Astrocyte (in vitro differentiated cells and primary cell): ENCODE measurements around the gene ZNF770. TPM values are rescaled to one million over a fixed set of nuclear protein-coding genes. Genes with fewer than 3 reads are reported as not detected.

Experiments used
- DNase-seq: peaks from one replicate; pipeline ENCODE4 v3.0.0-alpha.2; 2010; ENCODE audit warnings: low read depth
- FAIRE-seq: peaks from 2 replicates; lab custom pipeline; 2011; peaks lifted over from hg19 to GRCh38; lab: Jason Lieb, UNC
- H2AFZ ChIP-seq: 2 replicates; pipeline ENCODE4 v1.6.0; 2012; ENCODE audit warnings: low read depth, low read length, inconsistent platforms
- H3K27ac ChIP-seq: 2 replicates; pipeline ENCODE4 v1.5.1; 2011; ENCODE audit warnings: low read depth, low read length, inconsistent platforms
- H3K27me3 ChIP-seq: 2 replicates; pipeline ENCODE4 v1.6.0; 2011; ENCODE audit warnings: low read length, inconsistent platforms; ENCODE audit not compliant: insufficient read depth
- H3K36me3 ChIP-seq: 2 replicates; pipeline ENCODE4 v1.5.1; 2011; ENCODE audit warnings: low read length, inconsistent platforms; ENCODE audit not compliant: insufficient read depth
- H3K4me1 ChIP-seq: 2 replicates; pipeline ENCODE4 v1.5.1; 2011; ENCODE audit warnings: low read length, inconsistent platforms; ENCODE audit not compliant: insufficient read depth
- H3K4me2 ChIP-seq: 2 replicates; pipeline ENCODE4 v1.6.0; 2012; ENCODE audit warnings: low read length, inconsistent platforms
- H3K4me3 ChIP-seq: 2 replicates; pipeline ENCODE4 v1.5.1; 2011; ENCODE audit warnings: low read depth, mild to moderate bottlenecking, low read length, inconsistent platforms; ENCODE audit not compliant: insufficient read depth
- H3K79me2 ChIP-seq: 2 replicates; pipeline ENCODE4 v1.6.0; 2012; ENCODE audit warnings: mild to moderate bottlenecking, low read length, inconsistent platforms; ENCODE audit not compliant: insufficient read depth
- H3K9ac ChIP-seq: 2 replicates; pipeline ENCODE4 v1.6.0; 2012; ENCODE audit warnings: mild to moderate bottlenecking, low read length, inconsistent platforms
- H3K9me3 ChIP-seq: 2 replicates; pipeline ENCODE4 v1.5.1; 2012; ENCODE audit warnings: low read depth, mild to moderate bottlenecking, low read length, inconsistent platforms; ENCODE audit not compliant: insufficient read depth
- H4K20me1 ChIP-seq: 2 replicates; pipeline ENCODE4 v1.6.0; 2012; ENCODE audit warnings: low read length, inconsistent platforms; ENCODE audit not compliant: insufficient read depth
- H3K27ac Mint-ChIP-seq: one replicate; pipeline ENCODE4 v1.8.0; 2021; ENCODE audit warnings: mild to moderate bottlenecking, mixed read lengths; ENCODE audit not compliant: unreplicated experiment
- H3K27me3 Mint-ChIP-seq: one replicate; pipeline ENCODE4 v1.8.0; 2021; ENCODE audit warnings: low read depth, mixed read lengths; ENCODE audit not compliant: unreplicated experiment
- H3K36me3 Mint-ChIP-seq: one replicate; pipeline ENCODE4 v1.8.0; 2021; ENCODE audit warnings: low read depth, mixed read lengths; ENCODE audit not compliant: unreplicated experiment
- H3K4me1 Mint-ChIP-seq: one replicate; pipeline ENCODE4 v1.8.0; 2021; ENCODE audit warnings: low read depth, mixed read lengths; ENCODE audit not compliant: unreplicated experiment
- H3K4me3 Mint-ChIP-seq: one replicate; pipeline ENCODE4 v1.8.0; 2021; ENCODE audit warnings: mild to moderate bottlenecking, moderate library complexity, mixed read lengths; ENCODE audit not compliant: unreplicated experiment
- H3K9me3 Mint-ChIP-seq: one replicate; pipeline ENCODE4 v1.8.0; 2021; ENCODE audit warnings: mild to moderate bottlenecking, mixed read lengths; ENCODE audit not compliant: unreplicated experiment
- EZH2 ChIP-seq: IDR thresholded peaks from 2 replicates; pipeline ENCODE4 v1.6.1; 2012; ENCODE audit warnings: mild to moderate bottlenecking, low read length, inconsistent platforms; ENCODE audit not compliant: insufficient read depth
- total RNA-seq: library from RNA; stranded (reverse); gene quantifications from 2 replicates; pipeline ENCODE4 v1.2.1, GENCODE V29; 2021
- TF ChIP-seq, protein P1 (sequence below): IDR thresholded peaks from 2 replicates; pipeline ENCODE4 v1.5.1; 2011; ENCODE audit warnings: low read depth, mild to moderate bottlenecking, inconsistent platforms, low read length, moderate library complexity; ENCODE audit not compliant: insufficient read depth

Gene ZNF770
- total RNA-seq, 1 donor from 2014 or later, result 43.3 TPM

- Mint-ChIP-seq H3K4me1 (no peaks in the 10 kb centered on the region), H3K27ac (no peak overlapping the region), H3K9me3 (no peaks in the 10 kb centered on the region), H3K27me3 (no peaks in the 10 kb centered on the region), H3K36me3 (no peaks in the 10 kb centered on the region), H3K4me3 (no peak overlapping the region)
- Histone ChIP-seq H3K9me3 (no peaks in the 10 kb centered on the region), H3K4me1 (no peaks in the 10 kb centered on the region), H3K79me2 (no peaks in the 10 kb centered on the region), H3K4me3 (no peak overlapping the region), H3K9ac (no peak overlapping the region), H3K36me3 (no peaks in the 10 kb centered on the region), H3K4me2 (no peak overlapping the region), H3K27me3 (peaks cover 9% of the 10 kb centered on the region), H4K20me1 (no peaks in the 10 kb centered on the region), H2AFZ (no peak overlapping the region), H3K27ac (no peak overlapping the region)
- DNase-seq, result no peak
- TF ChIP-seq EZH2, result no peak
- TF ChIP-seq, protein P1, sequence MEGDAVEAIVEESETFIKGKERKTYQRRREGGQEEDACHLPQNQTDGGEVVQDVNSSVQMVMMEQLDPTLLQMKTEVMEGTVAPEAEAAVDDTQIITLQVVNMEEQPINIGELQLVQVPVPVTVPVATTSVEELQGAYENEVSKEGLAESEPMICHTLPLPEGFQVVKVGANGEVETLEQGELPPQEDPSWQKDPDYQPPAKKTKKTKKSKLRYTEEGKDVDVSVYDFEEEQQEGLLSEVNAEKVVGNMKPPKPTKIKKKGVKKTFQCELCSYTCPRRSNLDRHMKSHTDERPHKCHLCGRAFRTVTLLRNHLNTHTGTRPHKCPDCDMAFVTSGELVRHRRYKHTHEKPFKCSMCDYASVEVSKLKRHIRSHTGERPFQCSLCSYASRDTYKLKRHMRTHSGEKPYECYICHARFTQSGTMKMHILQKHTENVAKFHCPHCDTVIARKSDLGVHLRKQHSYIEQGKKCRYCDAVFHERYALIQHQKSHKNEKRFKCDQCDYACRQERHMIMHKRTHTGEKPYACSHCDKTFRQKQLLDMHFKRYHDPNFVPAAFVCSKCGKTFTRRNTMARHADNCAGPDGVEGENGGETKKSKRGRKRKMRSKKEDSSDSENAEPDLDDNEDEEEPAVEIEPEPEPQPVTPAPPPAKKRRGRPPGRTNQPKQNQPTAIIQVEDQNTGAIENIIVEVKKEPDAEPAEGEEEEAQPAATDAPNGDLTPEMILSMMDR, result no peak
- no peak for FAIRE-seq
Measured at GRCh38 chr15:35005933-35006332, 17.8 kb upstream of the ZNF770 start.

- FAIRE-seq (no peak), DNase-seq (no peak)
- Histone ChIP-seq H2AFZ (no peak overlapping the region), H4K20me1 (no peaks in the 10 kb centered on the region), H3K79me2 (no peaks in the 10 kb centered on the region), H3K4me3 (no peak overlapping the region), H3K4me1 (peaks cover 5% of the 10 kb centered on the region), H3K4me2 (no peak overlapping the region), H3K9me3 (no peaks in the 10 kb centered on the region), H3K27ac (no peak overlapping the region), H3K36me3 (no peaks in the 10 kb centered on the region), H3K27me3 (peaks cover 9% of the 10 kb centered on the region), H3K9ac (no peak overlapping the region)
- no peak overlapping the region for H3K27ac Mint-ChIP-seq
- H3K27me3 Mint-ChIP-seq, result no peaks in the 10 kb centered on the region
- no peak overlapping the region for H3K4me3 Mint-ChIP-seq
- H3K4me1 Mint-ChIP-seq, result peaks cover 5% of the 10 kb centered on the region
- TF ChIP-seq EZH2, result no peak
- TF ChIP-seq, protein P1, result no peak
- H3K9me3 Mint-ChIP-seq, result no peaks in the 10 kb centered on the region
- H3K36me3 Mint-ChIP-seq, result no peaks in the 10 kb centered on the region
Measured at GRCh38 chr15:35003928-35004327, 15.8 kb upstream of the ZNF770 start.

DNA sequence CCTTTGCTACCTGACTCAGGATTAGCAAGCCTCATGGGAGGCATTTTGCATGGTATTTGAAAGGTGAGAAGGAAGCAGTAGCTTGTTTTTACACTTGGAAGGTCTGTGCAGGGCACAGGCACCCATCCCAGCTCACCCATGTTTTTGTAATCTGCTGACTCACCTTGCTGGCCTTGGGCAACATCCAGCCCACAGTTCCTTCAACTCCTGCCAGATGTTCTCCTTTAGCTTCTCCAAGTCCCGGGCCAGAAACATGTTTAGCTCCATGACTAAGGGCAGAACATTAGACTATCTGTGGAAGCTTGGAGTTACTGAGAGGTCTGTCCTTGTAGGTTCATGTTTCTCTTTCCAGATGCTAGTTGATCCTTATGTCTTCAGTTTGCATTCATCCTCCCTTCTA is 12.4 kb upstream of the ZNF770 start:
- Mint-ChIP-seq H3K9me3 (no peaks in the 10 kb centered on the region), H3K27me3 (no peaks in the 10 kb centered on the region), H3K4me1 (peaks cover 5% of the 10 kb centered on the region), H3K36me3 (no peaks in the 10 kb centered on the region), H3K27ac (no peak overlapping the region), H3K4me3 (no peak overlapping the region)
- Histone ChIP-seq H4K20me1 (no peaks in the 10 kb centered on the region), H3K9me3 (no peaks in the 10 kb centered on the region), H3K36me3 (no peaks in the 10 kb centered on the region), H2AFZ (peak overlapping the region; percentile 3), H3K27ac (no peak overlapping the region), H3K4me2 (peak overlapping the region; percentile 51), H3K27me3 (peaks cover 6% of the 10 kb centered on the region), H3K4me3 (no peak overlapping the region), H3K9ac (no peak overlapping the region), H3K4me1 (peaks cover 5% of the 10 kb centered on the region), H3K79me2 (no peaks in the 10 kb centered on the region)
- peak; percentile 77 for DNase-seq
- peak; percentile 9 for FAIRE-seq
- no peak for TF ChIP-seq EZH2
- TF ChIP-seq, protein P1, result no peak
